H1 (cell line): Measurements from ENCODE around the gene GGT6. TPM values are rescaled to one million over a fixed set of nuclear protein-coding genes. Genes with fewer than 3 reads are reported as not detected.

Source experiments
- BACH1 ChIP-seq: IDR thresholded peaks from 2 replicates; pipeline ENCODE4 v1.6.1; 2012; ENCODE audit warnings: low read length, improper control_type of control experiment
- GABPA ChIP-seq: IDR thresholded peaks from 2 replicates; pipeline ENCODE4 v1.6.1; 2011; ENCODE audit warnings: mild to moderate bottlenecking, low read length, moderate library complexity, borderline replicate concordance; ENCODE audit not compliant: insufficient read depth
- POU5F1 ChIP-seq: IDR thresholded peaks from 2 replicates; pipeline ENCODE4 v1.6.1; 2011; ENCODE audit warnings: low read depth, mild to moderate bottlenecking, low read length, moderate library complexity
- RNF2 ChIP-seq: fragments of 200-900, 300-1000 bp; sonication (generic); IDR thresholded peaks from 2 replicates; pipeline ENCODE4 v1.7.1; 2016; ENCODE audit warnings: borderline replicate concordance, low read depth, mild to moderate bottlenecking, antibody characterized with exemption, low read length; ENCODE audit not compliant: poor library complexity, severe bottlenecking; ENCODE audit errors: missing control alignments
- SIN3A ChIP-seq, 2 experiments: IDR thresholded peaks in 1 of 2; conservative IDR thresholded peaks in 1 of 2; 2 replicates each; pipeline ENCODE4 v1.6.1; 2011 to 2012; ENCODE audit warnings: low read length in 2 of 2, improper control_type of control experiment in 1 of 2, low read depth in 1 of 2, mild to moderate bottlenecking in 1 of 2
- TAF1 ChIP-seq: IDR thresholded peaks from 2 replicates; pipeline ENCODE4 v1.6.1; 2011; ENCODE audit warnings: mild to moderate bottlenecking, low read depth, low read length
- TBP ChIP-seq: IDR thresholded peaks from 2 replicates; pipeline ENCODE4 v1.6.1; 2011; ENCODE audit warnings: low read depth, low read length, improper control_type of control experiment
- polyA plus RNA-seq, 7 experiments: library from polyadenylated mRNA; depleted of rRNA in 3 of 7; stranded (reverse) in 5 of 7; unstranded in 2 of 7; fragments of >200 nt in 5 of 7; fragments of 200-250 nt in 2 of 7; gene quantifications; 1 replicate in 5 of 7; 2 replicates in 1 of 7; 4 replicates in 1 of 7; pipeline versions ENCODE4 v1.2.1 to v1.2.3, GENCODE V29; 2011 to 2013; ENCODE audit warnings: missing spikeins in 2 of 7, mixed read lengths in 2 of 7
- total RNA-seq: library from RNA; stranded (reverse); fragmentation: NEBNext Ultra II Directional; extraction: Animal tissue kit (Norgen Biotek cat#: 25700); gene quantifications from 2 replicates; pipeline ENCODE4 v1.2.1, GENCODE V29; 2021
- TF ChIP-seq, protein P1 (sequence below), 3 experiments: IDR thresholded peaks; 1 replicate in 2 of 3; 2 replicates in 1 of 3; pipeline versions ENCODE4 v1.5.1 to v1.6.1; 2011; ENCODE audit warnings: low read length in 3 of 3, mild to moderate bottlenecking in 3 of 3, inconsistent platforms in 2 of 3, low read depth in 1 of 3, moderate library complexity in 1 of 3; ENCODE audit not compliant: insufficient read depth in 1 of 3; ENCODE audit errors: control extremely low read depth in 1 of 3

The GGT6 gene
- total and polyA plus RNA-seq, 2 of the 8 experiments (the other 6 are each of a cell fraction or from before 2014, with no cell fraction given), result 0.18 TPM; not detected in 1

GRCh38 chr17:4539025-4539424, 21.4 kb downstream of the GGT6 start (continued):
- no peak for TF ChIP-seq RNF2
- TF ChIP-seq BACH1, result no peak
- no peak for TF ChIP-seq SIN3A (conservative IDR thresholded peaks at IDR 0.05 in 1 of 2, IDR thresholded peaks at IDR 0.05 in 1 of 2; ENCODE audit: low read depth in 1 of 2, low read length in 2 of 2)
- no peak for TF ChIP-seq TAF1
- TF ChIP-seq POU5F1, result no peak
- TF ChIP-seq GABPA, result no peak
- no peak for TF ChIP-seq TBP
- TF ChIP-seq, protein P1, sequence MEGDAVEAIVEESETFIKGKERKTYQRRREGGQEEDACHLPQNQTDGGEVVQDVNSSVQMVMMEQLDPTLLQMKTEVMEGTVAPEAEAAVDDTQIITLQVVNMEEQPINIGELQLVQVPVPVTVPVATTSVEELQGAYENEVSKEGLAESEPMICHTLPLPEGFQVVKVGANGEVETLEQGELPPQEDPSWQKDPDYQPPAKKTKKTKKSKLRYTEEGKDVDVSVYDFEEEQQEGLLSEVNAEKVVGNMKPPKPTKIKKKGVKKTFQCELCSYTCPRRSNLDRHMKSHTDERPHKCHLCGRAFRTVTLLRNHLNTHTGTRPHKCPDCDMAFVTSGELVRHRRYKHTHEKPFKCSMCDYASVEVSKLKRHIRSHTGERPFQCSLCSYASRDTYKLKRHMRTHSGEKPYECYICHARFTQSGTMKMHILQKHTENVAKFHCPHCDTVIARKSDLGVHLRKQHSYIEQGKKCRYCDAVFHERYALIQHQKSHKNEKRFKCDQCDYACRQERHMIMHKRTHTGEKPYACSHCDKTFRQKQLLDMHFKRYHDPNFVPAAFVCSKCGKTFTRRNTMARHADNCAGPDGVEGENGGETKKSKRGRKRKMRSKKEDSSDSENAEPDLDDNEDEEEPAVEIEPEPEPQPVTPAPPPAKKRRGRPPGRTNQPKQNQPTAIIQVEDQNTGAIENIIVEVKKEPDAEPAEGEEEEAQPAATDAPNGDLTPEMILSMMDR (IDR thresholded peaks at IDR 0.05; ENCODE audit: control extremely low read depth in 1 of 3, insufficient read depth in 1 of 3, low read depth in 1 of 3, low read length in 3 of 3), result no peak
- TF ChIP-seq, all 59 proteins: peak for 0
